GM23338 (cell line): ENCODE measurements around the gene MICALL1.

Source experiments
- CREB1 ChIP-seq: fragments of 250-450 bp; sonication (Bioruptor Pico); IDR thresholded peaks from 2 replicates; pipeline ENCODE4 v1.5.0; 2020; ENCODE audit warnings: low read depth, mild to moderate bottlenecking, moderate library complexity
- CTCF ChIP-seq, 2 experiments: fragments of 200-600 bp in 1 of 2; sonication (generic) in 1 of 2; conservative IDR thresholded peaks; 2 replicates each; pipeline versions ENCODE4 v1.5.1 to v1.6.1; 2016 to 2017; ENCODE audit warnings: antibody characterized with exemption in 2 of 2, low read depth in 2 of 2, mild to moderate bottlenecking in 2 of 2, moderate library complexity in 1 of 2
- EZH2 ChIP-seq: fragments of 200-600 bp; sonication (generic); IDR thresholded peaks from one replicate; pipeline ENCODE4 v1.8.0; 2017; ENCODE audit warnings: antibody characterized with exemption, mild to moderate bottlenecking, low read depth; ENCODE audit not compliant: unreplicated experiment
- EZH2phosphoT487 ChIP-seq: fragments of 200-600 bp; sonication (generic); IDR thresholded peaks from one replicate; pipeline ENCODE4 v1.8.1; 2018; ENCODE audit warnings: antibody characterized with exemption; ENCODE audit not compliant: unreplicated experiment
- POLR2AphosphoS5 ChIP-seq: IDR thresholded peaks from 2 replicates; pipeline ENCODE4 v1.6.1; 2016; ENCODE audit warnings: antibody characterized with exemption, low read depth
- REST ChIP-seq: IDR thresholded peaks from one replicate; pipeline ENCODE4 v1.6.1; 2018; ENCODE audit warnings: antibody characterized with exemption; ENCODE audit not compliant: unreplicated experiment
- ZNF462 ChIP-seq: fragments of 250-450 bp; sonication (Bioruptor Pico); IDR thresholded peaks from 2 replicates; pipeline ENCODE4 v1.5.0; 2020; ENCODE audit warnings: mild to moderate bottlenecking, moderate library complexity

- TF ChIP-seq CTCF (conservative IDR thresholded peaks at IDR 0.05; ENCODE audit: low read depth in 2 of 2) (no peak), REST (no peak), ZNF462 (CRISPR knock-in tag) (no peak), POLR2AphosphoS5 (no peak), EZH2phosphoT487 (no peak), EZH2 (no peak), CREB1 (CRISPR knock-in tag) (no peak)
These were observed 35.8 kb upstream of the MICALL1 start for GRCh38 chr22:37870273-37870672.
